MM.1S (cell line): ENCODE data around the gene FOS.

ENCODE experiments used
- DNase-seq: peaks from one replicate; pipeline ENCODE4 v3.0.0-alpha.2; 2015
- H2AFZ ChIP-seq: fragments of 300-600 bp; sonication (generic); 2 replicates; pipeline ENCODE4 v1.6.0; 2016; ENCODE audit warnings: antibody characterized with exemption, low read length
- H3F3A ChIP-seq: fragments of 300-600 bp; sonication (generic); 2 replicates; pipeline ENCODE4 v1.6.1; 2016; ENCODE audit warnings: mild to moderate bottlenecking, antibody characterized with exemption, low read length, moderate library complexity, mixed read lengths; ENCODE audit not compliant: insufficient read depth
- H3K27ac ChIP-seq: fragments of 300-600 bp; sonication (generic); 2 replicates; pipeline ENCODE4 v1.5.1; 2016; ENCODE audit warnings: mild to moderate bottlenecking, low read length
- H3K27me3 ChIP-seq: fragments of 300-600 bp; sonication (generic); replicated peaks from 2 replicates; pipeline ENCODE4 v1.6.0; 2016; ENCODE audit warnings: low read length; ENCODE audit not compliant: insufficient read depth
- H3K36me3 ChIP-seq: fragments of 300-600 bp; sonication (generic); replicated peaks from 2 replicates; pipeline ENCODE4 v1.6.1; 2016; ENCODE audit warnings: mild to moderate bottlenecking, low read length, mixed read lengths; ENCODE audit not compliant: insufficient read depth
- H3K4me1 ChIP-seq: fragments of 300-600 bp; sonication (generic); 2 replicates; pipeline ENCODE4 v1.6.1; 2016; ENCODE audit warnings: low read length, mixed read lengths
- H3K4me2 ChIP-seq: fragments of 300-600 bp; sonication (generic); 2 replicates; pipeline ENCODE4 v1.6.0; 2016; ENCODE audit warnings: low read depth, low read length
- H3K4me3 ChIP-seq: fragments of 300-600 bp; sonication (generic); 2 replicates; pipeline ENCODE4 v1.5.1; 2016; ENCODE audit warnings: low read length, mixed read lengths
- H3K79me2 ChIP-seq: fragments of 300-600 bp; sonication (generic); 2 replicates; pipeline ENCODE4 v1.6.1; 2016; ENCODE audit warnings: mixed run types, low read length, mixed read lengths
- H3K9ac ChIP-seq: fragments of 300-600 bp; sonication (generic); 2 replicates; pipeline ENCODE4 v1.6.1; 2016; ENCODE audit warnings: low read length, mixed read lengths
- H3K9me2 ChIP-seq: fragments of 300-600 bp; sonication (generic); replicated peaks from 2 replicates; pipeline ENCODE4 v1.6.1; 2016; ENCODE audit warnings: mild to moderate bottlenecking, low read length, mixed read lengths; ENCODE audit not compliant: insufficient read depth
- H3K9me3 ChIP-seq: fragments of 300-600 bp; sonication (generic); replicated peaks from 2 replicates; pipeline ENCODE4 v1.6.1; 2016; ENCODE audit warnings: mild to moderate bottlenecking, low read length, mixed read lengths; ENCODE audit not compliant: insufficient read depth
- H4K20me1 ChIP-seq: fragments of 300-600 bp; sonication (generic); 2 replicates; pipeline ENCODE4 v1.6.1; 2016; ENCODE audit warnings: mild to moderate bottlenecking, low read length, moderate library complexity, mixed read lengths; ENCODE audit not compliant: insufficient read depth
- EZH2 ChIP-seq: fragments of 300-600 bp; sonication (generic); optimal IDR thresholded peaks from 2 replicates; pipeline ENCODE3; 2017; ENCODE audit warnings: low read depth, mild to moderate bottlenecking, antibody characterized with exemption, low read length, mixed read lengths
- EZH2phosphoT487 ChIP-seq: fragments of 300-600 bp; sonication (generic); IDR thresholded peaks from 2 replicates; pipeline ENCODE4 v1.6.1; 2018; ENCODE audit warnings: antibody characterized with exemption, low read length
- TF ChIP-seq, protein P1 (sequence below): fragments of 300-600 bp; sonication (generic); IDR thresholded peaks from 2 replicates; pipeline ENCODE4 v1.5.1; 2016; ENCODE audit warnings: antibody characterized with exemption, low read length, mixed read lengths

FOS gene

DNA sequence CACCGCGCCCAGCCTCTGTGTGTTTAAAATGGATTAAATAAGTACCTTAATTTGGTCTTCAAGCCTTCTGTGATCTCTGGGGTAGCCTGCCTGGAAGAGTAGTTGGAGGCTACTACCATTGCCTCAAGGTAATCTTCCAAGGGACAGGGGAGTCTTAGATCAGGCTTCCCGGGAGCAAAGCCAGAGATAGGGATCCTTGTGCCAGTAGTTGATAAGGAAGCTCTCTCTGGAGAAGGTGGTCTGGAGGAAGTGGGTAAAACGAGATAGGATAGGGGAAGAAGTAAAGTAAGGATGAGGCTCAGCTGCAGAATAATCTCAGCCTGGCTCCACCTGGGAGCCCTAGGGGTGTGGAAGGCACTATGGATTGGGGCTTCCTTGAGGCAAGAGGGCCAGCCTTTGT, 38.5 kb downstream of the FOS start:
- Histone ChIP-seq H3K9me2 (no peaks in the 10 kb centered on the region), H3K4me3 (no peak overlapping the region), H3K9me3 (no peaks in the 10 kb centered on the region), H3K4me1 (no peaks in the 10 kb centered on the region), H3K27ac (no peak overlapping the region), H3K9ac (no peak overlapping the region), H3F3A (no peaks in the 10 kb centered on the region), H3K4me2 (no peak overlapping the region), H3K27me3 (no peaks in the 10 kb centered on the region), H4K20me1 (no peaks in the 10 kb centered on the region), H2AFZ (no peak overlapping the region), H3K36me3 (no peaks in the 10 kb centered on the region), H3K79me2 (no peaks in the 10 kb centered on the region)
- no peak for TF ChIP-seq EZH2
- no peak for TF ChIP-seq EZH2phosphoT487
- DNase-seq = no peak

DNA sequence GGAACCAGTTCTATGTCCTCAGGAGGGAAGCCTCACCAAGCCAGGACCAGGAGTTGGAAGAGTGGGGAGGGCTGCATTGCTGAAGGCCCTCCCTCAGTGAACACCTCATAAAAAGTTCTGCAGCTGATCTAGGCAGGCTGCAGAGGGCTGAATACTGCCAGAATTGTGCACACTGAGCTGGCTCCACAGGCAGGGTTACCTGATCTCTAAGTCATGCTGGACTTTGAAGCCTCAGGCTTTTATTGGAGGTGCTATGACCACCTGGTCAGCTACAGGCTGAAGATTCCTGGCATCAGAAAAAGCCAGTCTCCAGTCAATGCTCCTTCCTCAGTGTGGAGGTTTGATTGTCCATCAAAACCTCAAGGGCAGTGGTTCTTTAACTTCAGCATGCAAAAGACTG, 39.7 kb downstream of the FOS start:
- Histone ChIP-seq H3K9ac (no peak overlapping the region), H3K4me1 (no peaks in the 10 kb centered on the region), H3K36me3 (no peaks in the 10 kb centered on the region), H3K79me2 (no peaks in the 10 kb centered on the region), H3F3A (no peaks in the 10 kb centered on the region), H3K9me3 (no peaks in the 10 kb centered on the region), H3K27me3 (no peaks in the 10 kb centered on the region), H3K4me2 (no peak overlapping the region), H3K4me3 (no peak overlapping the region), H2AFZ (no peak overlapping the region), H3K9me2 (no peaks in the 10 kb centered on the region), H4K20me1 (no peaks in the 10 kb centered on the region), H3K27ac (no peak overlapping the region)
- DNase-seq = no peak
- TF ChIP-seq EZH2 (no peak), EZH2phosphoT487 (no peak)
- TF ChIP-seq, protein P1, sequence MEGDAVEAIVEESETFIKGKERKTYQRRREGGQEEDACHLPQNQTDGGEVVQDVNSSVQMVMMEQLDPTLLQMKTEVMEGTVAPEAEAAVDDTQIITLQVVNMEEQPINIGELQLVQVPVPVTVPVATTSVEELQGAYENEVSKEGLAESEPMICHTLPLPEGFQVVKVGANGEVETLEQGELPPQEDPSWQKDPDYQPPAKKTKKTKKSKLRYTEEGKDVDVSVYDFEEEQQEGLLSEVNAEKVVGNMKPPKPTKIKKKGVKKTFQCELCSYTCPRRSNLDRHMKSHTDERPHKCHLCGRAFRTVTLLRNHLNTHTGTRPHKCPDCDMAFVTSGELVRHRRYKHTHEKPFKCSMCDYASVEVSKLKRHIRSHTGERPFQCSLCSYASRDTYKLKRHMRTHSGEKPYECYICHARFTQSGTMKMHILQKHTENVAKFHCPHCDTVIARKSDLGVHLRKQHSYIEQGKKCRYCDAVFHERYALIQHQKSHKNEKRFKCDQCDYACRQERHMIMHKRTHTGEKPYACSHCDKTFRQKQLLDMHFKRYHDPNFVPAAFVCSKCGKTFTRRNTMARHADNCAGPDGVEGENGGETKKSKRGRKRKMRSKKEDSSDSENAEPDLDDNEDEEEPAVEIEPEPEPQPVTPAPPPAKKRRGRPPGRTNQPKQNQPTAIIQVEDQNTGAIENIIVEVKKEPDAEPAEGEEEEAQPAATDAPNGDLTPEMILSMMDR = no peak

DNA sequence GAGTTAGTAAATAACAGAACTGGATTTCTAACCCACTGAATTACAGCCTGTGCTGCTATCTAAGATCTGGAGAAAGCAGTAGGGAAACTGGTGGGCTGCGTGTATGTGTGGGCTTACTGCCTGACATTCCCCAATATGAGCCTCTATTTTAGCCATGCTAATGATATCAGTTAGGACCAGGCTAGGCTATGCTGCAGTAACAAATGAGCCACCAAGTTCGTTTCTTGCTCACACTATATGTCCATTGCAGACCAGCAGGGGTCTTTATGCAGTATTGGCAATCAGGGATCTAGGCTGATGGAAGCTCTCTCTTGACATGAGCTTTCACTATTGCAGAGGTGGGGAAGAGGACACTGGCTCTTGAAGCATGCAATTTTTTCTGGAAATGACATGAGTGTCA, 40.4 kb downstream of the FOS start:
- Histone ChIP-seq H3K9me3 (no peaks in the 10 kb centered on the region), H4K20me1 (no peaks in the 10 kb centered on the region), H3F3A (no peaks in the 10 kb centered on the region), H3K27me3 (no peaks in the 10 kb centered on the region), H3K9me2 (no peaks in the 10 kb centered on the region), H3K79me2 (no peaks in the 10 kb centered on the region), H3K27ac (no peak overlapping the region), H3K4me2 (no peak overlapping the region), H3K36me3 (no peaks in the 10 kb centered on the region), H3K4me3 (no peak overlapping the region), H2AFZ (no peak overlapping the region), H3K9ac (no peak overlapping the region), H3K4me1 (no peaks in the 10 kb centered on the region)
- DNase-seq = no peak
- TF ChIP-seq, protein P1 = no peak
- TF ChIP-seq EZH2phosphoT487 (no peak), EZH2 (no peak)

DNA sequence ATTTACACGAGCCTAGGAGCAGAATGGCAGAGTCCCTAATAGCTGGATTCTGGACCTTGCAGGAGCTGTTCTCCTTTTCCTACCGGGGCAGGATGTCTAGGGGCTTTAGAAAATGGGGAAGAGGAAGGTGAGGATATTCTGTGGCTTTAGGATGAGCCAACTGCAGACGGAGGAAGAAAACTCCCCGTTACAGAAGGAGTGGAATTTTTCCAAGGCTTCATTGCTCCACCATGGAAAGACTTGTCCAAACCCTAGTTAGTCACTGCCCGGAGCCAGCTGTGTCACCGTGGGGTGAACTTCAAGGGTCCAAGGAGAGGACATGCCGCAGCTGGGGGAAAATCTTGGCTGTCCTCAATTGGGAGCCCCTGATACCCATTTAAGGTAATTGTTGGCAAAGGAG, 41.6 kb downstream of the FOS start:
- no peaks in the 10 kb centered on the region for H3F3A ChIP-seq
- H3K79me2 ChIP-seq = no peaks in the 10 kb centered on the region
- no peak for TF ChIP-seq EZH2phosphoT487
- TF ChIP-seq EZH2 = no peak
- TF ChIP-seq, protein P1 = no peak
- H3K9me2 ChIP-seq = no peaks in the 10 kb centered on the region
- no peaks in the 10 kb centered on the region for H3K27me3 ChIP-seq
- no peak overlapping the region for H3K4me2 ChIP-seq
- DNase-seq = no peak
- no peak overlapping the region for H3K27ac ChIP-seq
- no peaks in the 10 kb centered on the region for H3K36me3 ChIP-seq
- H3K4me3 ChIP-seq = no peak overlapping the region
- H3K4me1 ChIP-seq = no peaks in the 10 kb centered on the region
- H3K9ac ChIP-seq = no peak overlapping the region
- no peak overlapping the region for H2AFZ ChIP-seq
- H3K9me3 ChIP-seq = no peaks in the 10 kb centered on the region
- H4K20me1 ChIP-seq = no peaks in the 10 kb centered on the region
